Renal cortex interstitium (tissue), 11 donors: ENCODE results near the gene BICRAL. TPM values are rescaled to one million over a fixed set of nuclear protein-coding genes. Genes with fewer than 3 reads are reported as not detected.
A peak's percentile ranks its signal among the peaks of the same experiment; 100 is the strongest.
"Not testable (repeated sequence)": the region's sequence is repeated elsewhere in the genome, so short reads cannot be mapped to it uniquely, and the experiment has no call there.

Experiments used
- DNase-seq, 11 donors: peaks; one replicate each; pipeline ENCODE4 v3.0.0-alpha.2; 2013; ENCODE audit warnings: low read depth in 9 of 11, low spot score in 4 of 11; ENCODE audit errors: extremely low read depth in 1 of 11
- polyA plus RNA-seq, 3 donors: library from polyadenylated mRNA; unstranded; fragments of 120-200 nt; gene quantifications; one replicate each; pipeline ENCODE4 v1.2.1, GENCODE V29; 2013; ENCODE audit not compliant: insufficient read length in 3 of 3

Gene BICRAL
- polyA plus RNA-seq, 3 donors = 14.8 to 17.0 (median 15.6) TPM

GRCh38 chr6:42758756-42759430, 23.0 kb upstream of the BICRAL start:
- DNase-seq = no peak

DNA sequence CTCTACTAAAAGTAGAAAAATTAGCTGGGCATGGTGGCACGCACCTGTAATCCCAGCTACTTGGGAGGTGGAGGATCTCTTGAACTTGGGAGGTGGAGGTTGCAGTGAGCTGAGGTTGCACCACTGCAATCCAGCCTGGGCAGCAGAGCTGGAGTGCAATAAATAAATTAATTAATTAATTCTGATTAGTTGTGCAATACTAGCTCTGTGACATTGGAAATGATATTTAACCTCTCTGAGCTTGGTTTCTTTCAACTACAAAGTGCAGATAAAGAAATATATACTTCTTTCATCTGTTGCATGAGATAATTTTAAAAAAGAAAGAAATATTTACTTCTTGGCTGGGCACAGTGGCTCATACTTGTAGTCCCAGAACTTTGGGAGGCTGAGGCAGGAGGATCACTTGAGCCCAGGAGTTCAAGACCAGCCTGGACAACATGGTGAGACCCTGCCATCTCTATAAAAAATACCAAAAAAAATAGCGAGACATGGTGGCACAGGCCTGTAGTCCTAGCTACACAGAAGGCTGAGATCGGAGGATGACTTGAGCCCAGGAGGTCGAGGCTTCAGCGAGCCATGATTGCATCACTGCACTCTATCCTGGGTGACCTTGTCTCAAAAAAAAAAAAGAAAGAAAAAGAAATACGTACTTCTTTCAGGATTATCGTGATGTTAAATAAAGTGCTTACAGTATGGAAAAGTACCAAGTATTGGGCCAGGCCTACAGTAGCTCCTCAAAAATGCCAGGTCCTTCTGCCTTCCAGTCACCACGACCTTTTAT, 20.4 kb upstream of the BICRAL start:
- no peak for DNase-seq

GRCh38 chr6:42762426-42762859, 19.4 kb upstream of the BICRAL start:
- no peak for DNase-seq

- DNase-seq = no peak
Observed at GRCh38 chr6:42762950-42763349, 18.9 kb upstream of the BICRAL start.

- DNase-seq = no peak
Observed at GRCh38 chr6:42764911-42765648, 16.8 kb upstream of the BICRAL start.

DNA sequence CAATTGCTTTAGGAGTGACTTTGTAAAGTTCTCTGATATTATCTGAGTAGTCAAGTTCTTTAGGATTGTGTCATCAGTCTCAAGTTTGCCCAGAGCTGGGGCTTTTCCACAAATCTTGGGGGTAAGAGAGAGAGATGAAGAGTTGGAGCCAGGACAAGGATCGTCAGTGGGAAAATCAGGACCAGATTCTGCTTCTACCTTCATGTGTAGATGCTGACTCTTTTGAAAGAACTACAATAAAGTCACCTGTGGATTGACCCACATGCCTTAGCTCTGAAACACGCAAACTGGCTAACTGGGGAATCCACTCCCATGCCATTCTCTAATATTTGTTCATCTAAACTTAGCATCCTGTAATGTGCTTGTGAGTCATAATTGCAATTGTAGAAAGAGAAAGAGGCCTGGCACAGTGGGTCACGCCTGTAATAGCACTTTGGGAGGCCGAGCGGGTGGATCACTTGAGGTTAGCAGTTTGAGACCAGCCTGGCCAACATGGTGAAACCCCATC, 15.6 kb upstream of the BICRAL start:
- no peak for DNase-seq

DNA sequence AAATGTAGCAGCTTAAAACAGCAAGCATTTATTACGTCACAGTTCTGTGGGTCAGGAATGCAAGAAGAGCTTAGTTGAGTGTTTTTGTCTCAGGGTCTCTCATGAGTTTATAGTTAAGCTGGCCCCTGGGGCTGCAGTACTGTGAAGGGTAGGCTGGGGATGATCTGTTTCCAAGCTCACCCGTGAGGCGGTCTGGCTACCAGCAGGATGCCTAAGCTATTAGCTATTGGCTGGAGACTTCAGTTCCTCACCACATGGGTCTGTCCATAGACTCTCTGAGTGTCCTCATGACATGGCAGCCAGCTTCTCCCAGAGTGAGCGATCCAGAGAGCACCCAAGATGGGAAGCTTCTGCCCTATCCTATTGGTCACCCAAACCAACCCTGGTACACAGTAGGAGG, 12.8 kb upstream of the BICRAL start:
- DNase-seq = no peak

DNA sequence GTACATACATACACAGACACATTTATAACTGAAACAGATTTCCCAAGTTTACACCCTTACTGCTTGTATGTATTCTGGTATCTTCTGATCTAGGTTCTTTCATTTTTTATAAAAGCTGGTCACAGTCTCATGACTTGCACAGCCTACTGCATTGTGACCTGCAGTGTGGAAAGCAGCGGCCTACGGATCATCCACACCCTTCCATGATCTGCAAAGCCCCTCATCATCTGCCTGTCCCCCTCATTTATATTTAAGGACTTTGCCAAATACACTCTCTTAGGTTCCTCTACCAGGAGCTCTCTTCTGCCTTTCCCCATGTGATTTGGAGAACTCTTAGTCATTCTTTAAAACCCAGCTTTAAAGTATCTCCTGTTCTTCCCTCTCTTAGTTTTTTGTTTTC, 12.0 kb upstream of the BICRAL start:
- no peak for DNase-seq

- no peak for DNase-seq
Observed at GRCh38 chr6:42771741-42772100, 10.1 kb upstream of the BICRAL start.

DNA sequence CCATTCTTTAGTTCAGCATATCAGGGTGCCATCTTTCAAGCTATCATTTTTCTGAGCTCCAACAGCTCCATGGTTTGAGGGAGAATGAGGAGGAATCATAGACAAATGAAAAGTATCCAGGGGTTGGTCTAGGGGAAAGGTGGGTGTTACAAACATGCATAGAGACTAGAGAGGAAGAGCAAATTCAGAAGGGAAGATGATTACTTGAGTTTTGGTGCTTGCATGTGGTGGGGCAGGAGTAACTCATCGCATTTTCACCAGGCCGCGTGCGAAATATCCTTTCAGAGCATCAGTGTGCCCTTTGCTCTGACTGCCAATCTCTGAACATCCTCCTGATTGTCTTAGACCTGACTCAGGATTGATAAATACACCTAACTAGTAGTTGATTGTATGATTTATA, 7.7 kb upstream of the BICRAL start:
- DNase-seq = no peak

DNA sequence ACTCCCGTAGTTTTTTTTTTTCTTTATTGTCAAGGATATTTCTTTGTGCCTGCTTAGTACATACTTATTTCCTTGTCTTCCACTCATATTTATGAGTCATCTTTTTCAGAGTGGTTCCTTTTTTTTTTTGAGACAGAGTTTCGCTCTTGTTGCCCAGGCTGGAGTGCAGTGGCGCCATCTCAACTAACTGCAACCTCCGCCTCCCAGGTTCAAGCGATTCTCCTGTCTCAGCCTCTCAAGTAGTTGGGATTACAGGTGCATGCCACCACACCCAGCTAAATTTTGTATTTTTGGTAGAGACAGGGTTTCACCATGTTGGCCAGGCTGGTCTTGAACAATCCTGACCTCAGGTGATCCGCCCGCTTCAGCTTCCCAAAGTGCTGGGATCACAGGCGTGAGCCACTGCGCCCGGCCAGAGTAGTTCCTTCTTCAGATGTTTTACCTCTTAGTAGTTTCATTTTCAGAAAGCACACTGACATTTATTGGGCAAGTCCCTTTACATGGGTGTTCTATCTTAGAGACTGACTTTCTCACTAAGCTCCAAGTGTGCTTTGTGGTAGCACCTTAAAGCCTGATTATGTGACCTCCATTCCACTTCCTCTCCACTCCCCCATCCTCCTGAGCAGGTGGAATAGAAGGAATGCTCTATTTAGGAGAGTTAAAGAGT, 6.9 kb upstream of the BICRAL start:
- not testable (repeated sequence) for DNase-seq

DNA sequence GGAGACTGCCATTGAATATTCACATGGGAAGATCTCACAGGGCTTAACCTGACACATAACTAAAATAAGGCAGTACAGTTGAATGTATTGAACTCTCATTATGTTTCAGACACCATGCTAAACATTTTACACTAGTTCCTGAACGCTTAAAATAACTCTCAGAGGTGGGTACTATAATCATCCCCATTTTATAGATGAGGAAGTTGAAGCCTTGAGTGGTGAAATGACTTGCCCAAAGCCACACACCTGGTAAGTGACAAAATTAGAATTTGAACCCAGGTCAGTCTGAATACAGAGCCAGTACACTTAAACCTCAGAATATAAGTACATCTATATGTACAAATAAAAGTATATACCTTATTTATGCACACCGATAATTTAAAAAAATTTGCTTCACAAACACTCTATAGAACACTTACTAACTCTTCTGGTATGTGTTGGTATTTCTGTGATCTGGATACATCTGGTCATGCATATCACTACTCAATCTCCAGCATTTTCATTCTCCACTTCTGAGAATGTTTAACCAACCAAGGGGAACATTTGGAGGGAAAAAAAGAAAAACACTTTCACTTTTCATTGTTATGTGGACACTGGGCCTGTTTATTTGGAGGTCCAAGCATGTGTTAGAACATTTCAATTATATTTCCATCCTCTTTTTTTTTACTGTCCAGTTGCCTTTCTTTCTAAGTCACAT, 4.6 kb upstream of the BICRAL start:
- DNase-seq = no peak

GRCh38 chr6:42778122-42778521, 3.7 kb upstream of the BICRAL start:
- no peak for DNase-seq

- DNase-seq = no peak
Observed at GRCh38 chr6:42779521-42779920, 2.3 kb upstream of the BICRAL start.

- DNase-seq = no peak
Observed at GRCh38 chr6:42781546-42781795, 381 bp upstream of the BICRAL start.

GRCh38 chr6:42782689-42783176, 881 bp downstream of the BICRAL start:
- DNase-seq = peak in 7 of 11 donors; percentile 58 to 79 (median 71)

- peak in 7 of 11 donors; percentile 58 to 77 (median 72) for DNase-seq
Observed at GRCh38 chr6:42783177-42783875, 1.5 kb downstream of the BICRAL start.

DNA sequence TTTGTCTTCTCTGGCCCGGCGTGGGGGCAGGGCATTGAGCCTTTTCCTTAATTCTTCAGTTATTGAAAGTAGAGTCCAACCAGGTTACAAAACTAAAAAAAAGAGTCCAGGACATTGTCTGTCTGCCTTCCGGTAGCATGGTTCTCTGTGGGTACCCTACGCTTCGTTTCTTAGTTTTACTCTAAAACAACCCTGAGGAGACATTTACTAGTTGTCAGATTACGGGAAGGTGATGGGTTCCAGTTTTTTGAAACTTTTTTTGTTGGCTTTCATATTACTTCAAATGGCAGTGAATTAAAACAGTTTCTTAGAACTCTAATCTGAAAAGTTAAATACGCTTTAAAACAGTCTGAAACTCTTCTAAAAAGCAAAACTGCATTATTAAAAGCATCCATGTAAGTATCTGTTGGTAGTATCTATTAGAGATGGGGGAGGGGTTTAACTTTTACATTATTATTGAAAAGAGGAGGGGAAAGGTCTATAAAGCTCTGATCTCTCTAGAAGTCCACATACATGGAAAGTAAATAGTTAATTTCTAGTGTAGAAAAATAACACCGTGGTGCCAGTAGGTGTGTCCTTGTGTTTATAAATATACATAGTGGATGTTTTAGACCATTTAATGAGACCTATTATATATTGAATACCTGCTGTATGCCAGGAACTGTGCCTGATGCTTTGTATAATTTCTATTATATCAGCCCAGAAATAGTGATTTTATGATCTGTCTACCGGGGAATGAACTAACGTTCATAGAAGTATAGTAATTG, 2.2 kb downstream of the BICRAL start:
- no peak for DNase-seq
